HL-60/S4 (cell line): ENCODE data around the gene GPN3.
"Not testable (repeated sequence)": the region's sequence is repeated elsewhere in the genome, so short reads cannot be mapped to it uniquely, and the experiment has no call there.

Experiments used
- in situ Hi-C: fragments of 300-500 bp; cut with MboI; formaldehyde crosslinking; loops from 2 replicates; pipeline ENCODE4 v1.14.3; 2022; ENCODE audit warnings: low sequenced_read_pairs

Gene GPN3

GRCh38 chr12:110468214-110469048 is at the start of gene GPN3, which contains the start of gene FAM216A:
Gene GPN3, minus strand, starts transcription at chr12:110468257. Its CDS starts 54 bp downstream, at chr12:110468203.
Gene FAM216A, plus strand, starts transcription at chr12:110468845. Its CDS starts 31 bp downstream, at chr12:110468876.
- in situ Hi-C loops, result no loop called here

GRCh38 chr12:110516995-110517394 is 48.9 kb upstream of the GPN3 start:
- in situ Hi-C loops, result loop anchor here (10.0 kb wide), 1 partner anchor 78 kb away; no protein-coding TSS in a partner anchor

- in situ Hi-C loops, result loop anchor here (10.0 kb wide), 1 partner anchor 80 kb away; no protein-coding TSS in a partner anchor
Measured at GRCh38 chr12:110514363-110514762, 46.3 kb upstream of the GPN3 start.

- in situ Hi-C loops, result loop anchor here (10.0 kb wide), 1 partner anchor 81 kb away; no protein-coding TSS in a partner anchor
Measured at GRCh38 chr12:110513842-110514241, 45.8 kb upstream of the GPN3 start.

GRCh38 chr12:110508071-110508586 is 40.1 kb upstream of the GPN3 start:
- in situ Hi-C loops, result no loop called here

GRCh38 chr12:110505332-110505731 is 37.3 kb upstream of the GPN3 start:
- in situ Hi-C loops, result no loop called here

GRCh38 chr12:110503432-110503831 is 35.4 kb upstream of the GPN3 start:
- in situ Hi-C loops, result no loop called here

- in situ Hi-C loops, result no loop called here
Measured at GRCh38 chr12:110501752-110502738, 34.0 kb upstream of the GPN3 start, which contains the start of the genes RAD9B and VPS29. Gene RAD9B, plus strand, starts transcription at chr12:110502331. Its CDS starts 7 bp downstream, at chr12:110502338. Gene VPS29, minus strand, starts transcription at chr12:110502111. Its CDS starts 60 bp downstream, at chr12:110502051.

- in situ Hi-C loops, result no loop called here
Measured at GRCh38 chr12:110501399-110501751, 33.3 kb upstream of the GPN3 start.

- in situ Hi-C loops, result no loop called here
Measured at GRCh38 chr12:110498984-110499706, 31.1 kb upstream of the GPN3 start.

GRCh38 chr12:110475426-110475825 is 7.4 kb upstream of the GPN3 start:
- in situ Hi-C loops, result no loop called here

GRCh38 chr12:110467847-110468213 is 227 bp downstream of the GPN3 start:
- in situ Hi-C loops, result no loop called here

GRCh38 chr12:110466791-110467190 is 1.3 kb downstream of the GPN3 start:
- in situ Hi-C loops, result no loop called here

GRCh38 chr12:110465765-110466164 is 2.3 kb downstream of the GPN3 start:
- in situ Hi-C loops, result not testable (repeated sequence)

- in situ Hi-C loops, result no loop called here
Measured at GRCh38 chr12:110465024-110465423, 3.0 kb downstream of the GPN3 start.

GRCh38 chr12:110461189-110461588 is 6.9 kb downstream of the GPN3 start:
- in situ Hi-C loops, result not testable (repeated sequence)

- in situ Hi-C loops, result loop anchor here (5.0 kb wide), 1 partner anchor 139 kb away; no protein-coding TSS in a partner anchor
Measured at GRCh38 chr12:110458756-110459155, 9.3 kb downstream of the GPN3 start.

- in situ Hi-C loops, result no loop called here
Measured at GRCh38 chr12:110453569-110454296, 14.3 kb downstream of the GPN3 start.

GRCh38 chr12:110451263-110451662 is 16.8 kb downstream of the GPN3 start:
- in situ Hi-C loops, result no loop called here
